G401 (cell line): ENCODE results near the gene ZSCAN5A. TPM values are rescaled to one million over a fixed set of nuclear protein-coding genes. Genes with fewer than 3 reads are reported as not detected.

Experiments used
- DNase-seq: peaks from one replicate; pipeline ENCODE4 v3.0.0-alpha.2; 2015; ENCODE audit warnings: low spot score
- in situ Hi-C: cut with HindIII; loops from 2 replicates; pipeline ENCODE4 v1.10.0; 2016; ENCODE audit warnings: low sequenced_read_pairs, mixed read lengths
- total RNA-seq: library from RNA; depleted of rRNA; stranded (reverse); fragments of >200 nt; shearing (Covaris generic); gene quantifications from 2 replicates; pipeline ENCODE4 v1.2.3, GENCODE V29; 2014; rRNA removed

The ZSCAN5A gene
- total RNA-seq, 1 experiment from 2014 or later: 12.1 TPM

DNA sequence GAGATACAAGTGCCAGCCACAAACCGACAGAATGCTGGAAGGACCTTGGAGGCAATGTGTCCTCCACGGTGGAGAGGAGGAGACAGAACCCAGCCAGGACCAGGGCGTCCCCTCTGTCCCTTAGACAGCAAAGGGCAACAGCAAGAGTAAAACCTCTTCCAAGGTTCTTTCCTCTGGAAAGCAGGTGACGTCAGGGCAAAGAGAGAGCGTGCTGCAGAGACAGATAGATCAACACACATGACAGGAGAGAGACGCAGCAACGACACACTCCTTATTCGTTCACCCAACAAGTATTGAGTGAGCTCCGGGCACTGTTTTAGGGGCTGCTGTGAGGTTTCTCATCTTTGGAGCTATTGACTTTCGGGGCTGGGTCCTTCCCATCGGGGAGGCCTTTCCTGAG, 140.1 kb downstream of the ZSCAN5A start:
- no peak for DNase-seq
- in situ Hi-C loops: no loop called here

DNA sequence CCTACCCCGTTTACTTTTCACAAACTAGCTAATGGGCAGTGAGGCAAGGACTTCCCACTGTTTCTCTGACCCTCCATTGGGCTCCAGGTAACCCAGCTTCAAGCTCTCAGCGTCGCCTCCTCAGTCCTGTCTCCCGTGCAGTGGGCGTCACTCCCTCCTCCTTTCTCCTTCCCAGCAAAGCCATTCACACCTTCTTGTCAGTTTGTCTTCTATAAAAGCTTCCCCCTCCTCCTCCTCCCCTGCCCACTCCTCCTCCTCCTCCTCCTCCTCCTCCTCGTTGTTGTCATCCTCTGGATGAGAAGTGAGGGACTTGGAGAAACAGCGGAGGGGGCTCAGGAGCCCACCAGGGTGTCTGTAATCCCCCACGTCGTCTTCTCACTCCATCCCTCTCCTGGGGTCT, 140.6 kb downstream of the ZSCAN5A start:
- in situ Hi-C loops: no loop called here
- no peak for DNase-seq

Other genes with a start within 250 kb of the ZSCAN5A start
- 55.8 and 56.1 TPM in 2 replicates for gene ZNF787, start 193.5 kb downstream of the ZSCAN5A start, total RNA-seq
- gene ZNF444, start 173.6 kb downstream of the ZSCAN5A start, total RNA-seq: 30.2 and 36.6 TPM in 2 replicates
- not detected in 2 replicates for gene GALP, start 138.8 kb downstream of the ZSCAN5A start, total RNA-seq
- gene ZSCAN5B, start 117.1 kb downstream of the ZSCAN5A start, total RNA-seq: not detected in 2 replicates
- gene ZSCAN5C, start 112.6 kb downstream of the ZSCAN5A start, total RNA-seq: 0.37 TPM in 1 of 2 replicates, not detected in the other
- not detected in 2 replicates for gene EDDM13, start 42.1 kb downstream of the ZSCAN5A start, total RNA-seq
- gene ZNF582, start 78.7 kb upstream of the ZSCAN5A start, total RNA-seq: 0.43 and 1.8 TPM in 2 replicates
- gene ZNF583, start 89.5 kb upstream of the ZSCAN5A start, total RNA-seq: 2.1 and 5.2 TPM in 2 replicates
- 9.2 and 28.3 TPM in 2 replicates for gene ZNF667, start 162.5 kb upstream of the ZSCAN5A start, total RNA-seq
- 1.2 and 1.5 TPM in 2 replicates for gene ZNF471, start 193.0 kb upstream of the ZSCAN5A start, total RNA-seq
- 3.1 and 4.5 TPM in 2 replicates for gene ZFP28, start 224.1 kb upstream of the ZSCAN5A start, total RNA-seq